Activated CD8-positive, alpha-beta memory T cell treated with anti-CD3 and anti-CD28 coated beads for 36 hours (primary cell): ENCODE measurements around the gene BAIAP2L2. TPM values are rescaled to one million over a fixed set of nuclear protein-coding genes. Genes with fewer than 3 reads are reported as not detected.

Source experiments
- CTCF ChIA-PET: fragments of 350-600 bp; sonication (Branson Sonifier 250); formaldehyde crosslinking; loops from one replicate; lab custom pipeline; 2021; ENCODE audit warnings: antibody characterized with exemption; lab: Charles Lee
- POLR2A ChIA-PET: fragments of 350-600 bp; sonication (Branson Sonifier 250); formaldehyde crosslinking; loops from one replicate; lab custom pipeline; 2021; ENCODE audit warnings: antibody characterized with exemption; lab: Charles Lee
- total RNA-seq, 2 experiments: library from RNA; stranded (reverse); gene quantifications; one replicate each; pipeline ENCODE4 v1.2.3, GENCODE V29; 2021

The BAIAP2L2 gene
- total RNA-seq, 2 experiments from 2014 or later = 0.29 to 0.32 TPM

- POLR2A ChIA-PET = no interaction called here
- CTCF ChIA-PET = no interaction called here
Observed at GRCh38 chr22:38074181-38075104, 36.0 kb downstream of the BAIAP2L2 start.

DNA sequence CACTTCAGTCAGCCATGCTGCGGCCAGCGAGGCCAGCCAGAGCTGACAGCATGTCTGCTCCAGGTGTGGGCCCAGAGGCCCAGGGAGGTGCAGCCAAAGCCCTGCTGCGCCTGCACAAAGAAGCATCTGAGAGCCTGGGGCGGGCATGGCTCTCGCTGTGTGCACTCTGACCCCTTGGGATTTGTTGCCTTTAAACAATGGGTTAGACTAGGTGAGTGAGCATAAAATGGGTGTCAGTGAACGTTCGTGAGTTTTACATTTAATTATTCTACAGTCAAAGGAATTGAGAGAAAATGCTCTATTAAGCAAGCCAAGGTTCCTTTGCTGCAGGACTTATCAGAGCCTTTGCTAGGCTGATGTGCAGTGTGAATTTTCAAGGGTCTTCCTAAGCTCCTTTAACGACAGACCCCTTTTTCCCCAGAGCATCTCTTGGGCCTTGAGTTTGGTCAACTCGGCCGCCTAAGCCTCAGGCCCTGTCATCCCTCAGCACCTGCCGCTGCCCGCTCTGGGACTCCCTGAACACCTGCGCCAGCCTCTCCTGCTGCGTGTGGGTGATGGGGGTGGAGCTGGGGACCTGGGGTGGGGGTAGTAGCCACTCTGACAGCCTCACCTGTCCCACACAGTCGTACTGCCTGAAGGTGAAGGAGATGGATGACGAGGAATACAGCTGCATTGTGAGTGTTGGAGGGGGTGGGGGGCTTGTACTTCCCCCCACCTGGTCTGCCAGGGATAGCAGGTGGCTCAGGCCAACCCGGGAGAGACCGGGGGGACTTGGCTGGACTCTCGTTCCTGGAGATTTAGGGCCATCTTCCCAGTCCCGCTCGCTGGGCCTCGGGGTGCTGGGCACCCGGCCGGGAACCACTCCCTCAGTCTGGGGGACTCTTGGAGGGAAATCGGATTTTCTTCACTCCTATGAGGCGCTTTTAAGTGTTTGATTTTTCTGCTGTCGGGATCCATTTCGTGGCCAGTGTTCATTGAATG is 37.0 kb downstream of the BAIAP2L2 start:
- ChIA-PET POLR2A (no interaction called here), CTCF (no interaction called here)

DNA sequence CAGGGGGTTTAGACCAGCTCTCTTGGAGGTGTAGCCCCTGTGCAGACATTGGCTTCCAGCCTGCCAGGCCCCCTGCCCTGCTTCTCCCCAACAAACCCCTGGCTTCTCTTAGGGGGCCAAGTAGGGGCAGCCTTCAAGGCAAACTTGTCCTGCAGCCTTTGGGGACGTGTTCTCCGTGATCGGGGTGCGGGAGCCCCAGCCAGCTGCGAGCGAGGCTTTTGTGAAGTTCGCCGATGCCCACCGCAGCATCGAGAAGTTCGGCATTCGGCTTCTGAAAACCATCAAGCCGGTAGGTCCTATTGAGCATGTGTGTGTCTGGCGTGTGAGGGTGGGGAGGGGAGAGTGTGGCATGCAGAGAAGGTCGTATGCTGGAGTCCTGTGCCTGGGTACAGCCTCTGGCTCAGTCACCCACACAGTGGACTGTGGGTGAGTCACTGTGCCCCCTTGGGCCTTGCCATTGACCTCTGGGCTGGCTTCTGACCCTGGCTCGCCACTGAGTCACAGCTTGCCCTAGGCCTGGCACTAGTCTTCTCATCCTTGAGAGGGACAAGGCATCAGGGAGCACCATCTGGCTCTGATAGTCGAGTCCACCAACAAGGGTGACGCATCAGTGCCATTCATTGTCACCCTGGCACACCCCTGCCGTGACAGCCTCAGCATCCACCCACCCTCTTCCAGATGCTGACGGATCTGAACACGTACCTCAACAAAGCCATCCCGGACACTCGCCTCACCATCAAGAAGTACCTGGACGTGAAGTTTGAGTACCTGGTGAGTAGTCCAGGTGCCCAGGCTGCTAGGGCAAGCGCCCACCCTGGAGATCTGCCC is 37.9 kb downstream of the BAIAP2L2 start:
- ChIA-PET CTCF (interaction anchor here (2.0 kb wide), 1 partner anchor 42 kb away, joined by 6 read pairs; no protein-coding TSS in a partner anchor), POLR2A (no interaction called here)

- CTCF ChIA-PET = interaction anchor here (1.5 to 2.0 kb wide), 2 partner anchors 19 to 43 kb away, joined by 6 read pairs; no protein-coding TSS in a partner anchor
Observed at GRCh38 chr22:38071421-38072321, 38.8 kb downstream of the BAIAP2L2 start.

DNA sequence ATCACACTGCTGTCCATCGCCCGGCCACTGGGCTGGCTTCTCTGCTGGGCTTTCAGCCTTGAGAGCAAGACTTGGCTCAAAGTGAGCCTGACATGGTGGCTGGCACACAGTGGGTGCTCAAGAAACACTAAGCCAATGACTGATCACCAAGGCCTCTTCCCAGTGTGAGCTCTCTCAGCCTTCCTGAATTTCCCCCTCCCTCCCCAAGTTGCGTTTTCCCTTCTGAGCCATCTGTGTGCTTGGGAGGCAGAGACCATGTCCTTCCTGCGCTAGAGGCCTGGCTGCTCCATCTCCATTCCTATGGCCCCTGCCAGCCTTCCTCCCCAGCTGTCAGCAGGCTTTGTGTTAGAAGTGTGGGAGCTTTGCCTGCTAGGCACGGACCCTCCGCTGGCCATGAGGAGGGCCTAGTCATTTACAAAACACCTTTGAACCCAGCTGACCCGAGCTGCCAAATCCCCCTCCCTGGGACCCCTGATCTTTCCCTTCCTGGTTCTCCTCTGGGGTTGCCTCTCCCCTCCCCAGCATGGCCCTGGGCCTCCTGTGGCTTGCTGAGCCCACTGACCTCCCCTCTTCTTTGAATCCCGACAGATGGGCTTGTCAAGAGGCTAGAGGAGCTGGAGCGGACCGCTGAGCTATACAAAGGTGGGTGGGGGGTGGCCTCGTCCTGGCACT is 40.1 kb downstream of the BAIAP2L2 start:
- CTCF ChIA-PET = interaction anchor here (1.3 to 2.0 kb wide), 3 partner anchors 18 to 44 kb away, joined by 6 read pairs; no protein-coding TSS in a partner anchor
- POLR2A ChIA-PET = no interaction called here

More at GRCh38 chr22:38071421-38072321, 38.8 kb downstream of the BAIAP2L2 start:
- POLR2A ChIA-PET = no interaction called here

GRCh38 chr22:38069372-38070249 is 40.9 kb downstream of the BAIAP2L2 start:
- ChIA-PET CTCF (interaction anchor here (1.3 kb wide), 1 partner anchor 17 kb away, joined by 6 read pairs; no protein-coding TSS in a partner anchor), POLR2A (no interaction called here)

DNA sequence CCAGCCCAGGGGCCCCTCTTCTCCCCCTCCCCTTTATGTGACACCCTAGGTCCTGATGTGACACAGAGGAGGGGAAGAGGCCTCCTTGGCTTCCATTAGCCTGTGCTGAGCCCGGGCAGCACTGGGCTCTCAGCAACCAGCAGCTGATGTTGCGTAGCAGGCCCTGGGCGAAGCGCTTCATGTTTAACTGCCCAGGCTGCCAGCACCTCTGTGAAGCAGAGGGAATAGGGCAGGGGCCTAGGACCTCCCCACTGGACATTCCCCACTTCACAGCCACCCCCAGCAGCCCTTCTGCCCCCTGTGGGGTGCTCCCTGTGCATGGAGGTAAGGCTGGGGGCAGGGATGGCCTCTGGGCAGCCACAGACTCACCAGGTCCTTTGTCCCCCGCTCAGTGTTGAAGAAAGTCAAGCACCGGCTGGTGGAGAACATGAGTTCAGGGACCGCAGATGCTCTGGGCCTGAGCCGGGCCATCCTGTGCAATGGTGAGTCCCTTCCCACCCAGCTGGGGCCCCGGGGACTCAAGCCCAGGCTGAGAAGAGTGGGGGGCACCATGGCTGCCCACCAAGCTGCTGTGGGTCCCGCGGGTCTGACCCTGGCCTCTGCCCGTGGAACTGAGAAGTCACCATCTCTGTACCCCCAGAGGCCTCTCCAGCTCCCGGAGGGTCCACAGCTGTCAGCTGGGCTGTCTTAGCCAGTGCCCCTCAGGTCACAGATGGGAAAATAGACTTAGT is 41.7 kb downstream of the BAIAP2L2 start:
- ChIA-PET POLR2A (no interaction called here), CTCF (interaction anchor here (1.2 to 1.3 kb wide), 2 partner anchors 17 kb away, joined by 5 to 6 read pairs; no protein-coding TSS in a partner anchor)

DNA sequence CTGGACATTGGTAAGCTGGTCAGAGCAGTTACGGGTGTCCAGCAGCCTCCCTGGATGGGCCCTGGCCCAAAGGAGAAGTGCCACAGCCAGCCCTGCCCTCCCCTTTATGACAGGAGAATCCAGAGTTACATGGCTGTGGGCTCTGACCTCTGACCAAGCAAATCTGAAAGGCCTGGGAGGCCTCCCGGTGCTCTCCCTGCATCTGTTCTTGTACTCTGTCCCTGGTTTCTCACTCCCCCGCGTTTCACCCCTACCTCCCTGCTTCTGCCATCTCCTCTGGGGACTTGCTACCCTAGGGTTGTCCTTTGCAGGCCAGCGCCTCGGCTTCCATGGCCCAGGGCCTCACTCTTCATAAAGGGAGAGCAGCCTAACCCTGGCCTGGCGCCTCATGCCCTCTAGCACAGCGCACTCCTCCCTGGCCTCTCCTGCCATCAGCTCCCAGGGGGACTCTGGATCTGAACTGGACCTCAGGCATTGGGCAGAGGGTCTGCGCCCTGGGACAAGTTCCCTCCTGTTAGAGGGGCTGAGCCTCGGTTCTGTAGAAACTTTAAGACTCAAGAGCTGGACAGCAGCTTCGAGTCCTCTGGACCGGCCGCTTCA is 42.6 kb downstream of the BAIAP2L2 start:
- ChIA-PET CTCF (interaction anchor here (1.2 kb wide), 1 partner anchor 16 kb away, joined by 5 read pairs; no protein-coding TSS in a partner anchor), POLR2A (no interaction called here)

DNA sequence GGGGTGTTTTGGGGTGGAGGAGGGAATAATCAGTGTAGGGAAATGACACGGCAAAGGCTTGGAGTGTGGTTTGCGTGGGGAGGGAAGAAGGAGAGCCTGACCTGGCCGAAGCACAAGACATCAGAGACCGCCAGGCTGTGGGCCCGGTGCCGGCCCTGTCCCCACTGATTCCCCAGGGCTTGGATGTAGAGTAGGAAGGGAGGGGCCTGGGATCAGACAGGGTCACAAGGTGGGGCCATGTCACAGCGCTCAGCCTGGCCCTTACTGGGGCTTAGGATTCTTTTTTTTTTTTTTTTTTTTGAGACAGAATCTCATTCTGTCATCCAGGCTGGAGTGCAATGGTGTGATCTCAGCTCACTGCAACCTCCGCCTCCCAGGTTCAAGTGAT is 43.5 kb downstream of the BAIAP2L2 start:
- ChIA-PET POLR2A (no interaction called here), CTCF (no interaction called here)

DNA sequence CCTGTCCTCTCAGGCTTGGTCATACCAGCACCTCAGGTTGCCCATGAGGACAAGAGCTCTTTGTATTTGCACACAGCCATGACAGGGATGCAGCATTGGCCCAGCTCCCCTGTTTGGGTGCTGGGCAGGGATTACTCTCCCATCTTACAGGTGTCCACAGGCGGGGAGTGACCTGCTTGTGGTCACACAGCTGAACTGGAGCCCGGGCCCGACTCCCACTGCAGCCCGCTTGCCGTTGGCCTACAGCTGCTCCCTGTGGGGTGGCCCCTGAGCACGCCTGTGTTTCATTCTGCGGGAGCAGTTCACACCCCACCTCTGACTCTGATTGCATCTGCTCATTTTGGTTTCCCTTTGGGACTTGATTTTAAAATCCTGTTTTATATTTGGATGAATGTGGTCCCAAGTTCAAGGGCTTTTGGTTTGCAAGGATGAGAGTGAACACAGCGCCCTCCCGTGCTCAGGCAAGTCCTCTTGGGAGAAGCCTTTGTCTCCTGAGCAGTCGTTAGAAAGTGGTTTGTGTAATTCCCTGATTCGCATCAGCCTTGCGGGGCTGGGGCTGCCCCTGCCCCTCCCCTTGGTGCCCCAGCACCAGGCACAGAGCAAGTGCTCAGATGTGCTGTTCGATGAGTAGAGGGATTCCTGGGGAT is 44.0 kb downstream of the BAIAP2L2 start:
- ChIA-PET CTCF (interaction anchor here (1.6 kb wide), 1 partner anchor 14 kb away, joined by 5 read pairs; no protein-coding TSS in a partner anchor), POLR2A (no interaction called here)

GRCh38 chr22:38065539-38065938 is 44.9 kb downstream of the BAIAP2L2 start:
- ChIA-PET POLR2A (no interaction called here), CTCF (interaction anchor here (1.6 kb wide), 1 partner anchor 13 kb away, joined by 5 read pairs; no protein-coding TSS in a partner anchor)

DNA sequence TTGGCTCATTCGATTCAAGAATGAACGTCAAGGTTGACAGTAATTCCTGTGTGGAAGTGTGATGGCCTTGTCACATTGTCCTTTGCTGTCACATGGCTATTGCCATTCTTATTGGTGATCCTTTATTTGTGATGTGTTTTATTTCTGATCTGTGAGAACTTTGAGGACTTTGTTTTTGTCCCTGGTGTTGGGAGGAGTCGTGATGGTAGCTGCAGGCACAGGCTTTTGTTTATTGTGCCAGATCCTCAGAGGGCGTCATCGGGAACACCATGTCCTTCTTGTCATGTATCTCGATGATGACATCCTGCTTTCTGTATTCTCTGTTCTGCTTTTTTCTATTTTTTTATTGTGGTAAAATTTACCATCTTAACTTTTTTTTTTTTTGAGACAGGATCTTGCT is 47.7 kb downstream of the BAIAP2L2 start:
- ChIA-PET POLR2A (no interaction called here), CTCF (no interaction called here)

- CTCF ChIA-PET = no interaction called here
- POLR2A ChIA-PET = interaction anchor here (0.6 kb wide), 1 partner anchor 260 kb away, joined by 3 read pairs; the partner anchor contains the start of gene CSNK1E
Observed at GRCh38 chr22:38056969-38057891, 53.3 kb downstream of the BAIAP2L2 start, which contains the start of gene PICK1. PICK1 (plus strand) TSS chr22:38057404; CDS start chr22:38057810, 406 bp downstream.
